ENCODE measurements around the gene DOCK4. TPM values are rescaled to one million over a fixed set of nuclear protein-coding genes. Genes with fewer than 3 reads are reported as not detected.

DOCK4 gene
- total and polyA plus RNA-seq, 2 of the 8 experiments (the other 6 are each of a cell fraction or from before 2014, with no cell fraction given), result 5.1 to 23.6 TPM

DNA sequence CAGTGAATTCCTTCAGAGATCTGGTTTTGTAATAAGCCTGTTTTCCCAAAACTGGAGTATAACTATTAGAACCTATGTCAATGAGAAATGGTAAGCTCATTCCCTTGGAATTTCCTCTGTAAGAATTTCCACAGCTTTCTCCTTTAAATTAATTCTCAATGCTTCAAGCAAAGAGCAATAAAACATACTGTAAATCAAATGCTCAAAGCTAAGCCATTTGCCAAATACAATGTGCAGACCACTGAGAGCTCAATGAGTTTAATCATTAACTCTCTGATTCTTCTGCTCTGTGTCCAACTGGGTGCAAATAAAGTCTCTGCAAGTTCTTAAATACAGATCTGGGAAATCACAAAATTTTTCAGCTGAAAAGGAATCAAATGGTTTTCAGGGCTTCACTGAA is 416.3 kb downstream of the DOCK4 start:
- ChIA-PET POLR2A (ENCODE audit: partially characterized antibody) (no interaction called here), CTCF (ENCODE audit: partially characterized antibody) (interaction anchor here (2.0 kb wide), 1 partner anchor 27 kb away, joined by 11 read pairs; no protein-coding TSS in a partner anchor)
- TF ChIP-seq SIX5 (IDR thresholded peaks at IDR 0.05; ENCODE audit: low read depth, low read length), result no peak
- TF ChIP-seq JUND (IDR thresholded peaks at IDR 0.05; ENCODE audit: low read length), result no peak
- no peak for TF ChIP-seq EZH2 (IDR thresholded peaks at IDR 0.05; ENCODE audit: low read depth, low read length, severe bottlenecking)
- TF ChIP-seq CBX5 (IDR thresholded peaks at IDR 0.05; ENCODE audit: low read depth, low read length), result no peak
- TF ChIP-seq BCL11A (IDR thresholded peaks at IDR 0.05; ENCODE audit: low read depth in 2 of 2, low read length in 2 of 2), result no peak
- TF ChIP-seq TEAD4 (IDR thresholded peaks at IDR 0.05; ENCODE audit: low read depth, low read length), result no peak
- TF ChIP-seq EGR1 (IDR thresholded peaks at IDR 0.05; ENCODE audit: borderline replicate concordance, low read depth, low read length), result no peak
- no peak for TF ChIP-seq HDAC2 (IDR thresholded peaks at IDR 0.05; ENCODE audit: borderline replicate concordance in 1 of 2, low read depth in 2 of 2, low read length in 2 of 2)
- no peak for TF ChIP-seq NRF1 (IDR thresholded peaks at IDR 0.05; ENCODE audit: low read depth, low read length)
- TF ChIP-seq CBX8 (IDR thresholded peaks at IDR 0.05; ENCODE audit: borderline replicate concordance, low read depth, low read length), result no peak
- no peak for TF ChIP-seq RAD21 (IDR thresholded peaks at IDR 0.05 in 1 of 2, conservative IDR thresholded peaks at IDR 0.05 in 1 of 2; ENCODE audit: low read depth in 2 of 2, low read length in 2 of 2)
- TF ChIP-seq SP4 (IDR thresholded peaks at IDR 0.05; ENCODE audit: low read length), result no peak
- no peak for TF ChIP-seq RNF2 (IDR thresholded peaks at IDR 0.05; ENCODE audit: borderline replicate concordance, low read depth, low read length, missing control alignments, poor library complexity, severe bottlenecking)
- no peak for TF ChIP-seq RBBP5 (IDR thresholded peaks at IDR 0.05; ENCODE audit: borderline replicate concordance, low read depth, low read length)

More for the DNA sequence above, 416.3 kb downstream of the DOCK4 start:
- no peak overlapping the region for H3K56ac ChIP-seq (replicated peaks; ENCODE audit: insufficient read length, low read depth, low read length)
- H3K4me2 ChIP-seq (ENCODE audit: insufficient read depth in 1 of 2, low read depth in 2 of 2, low read length in 2 of 2), result no peak overlapping the region
- H2BK12ac ChIP-seq (ENCODE audit: low read depth, low read length), result no peak overlapping the region
- no peak overlapping the region for H3K27ac ChIP-seq (ENCODE audit: low read depth, low read length)
- H2AK5ac ChIP-seq (ENCODE audit: low read depth, low read length), result no peak overlapping the region
- no peak overlapping the region for H2AFZ ChIP-seq (ENCODE audit: low read length)
- no peak overlapping the region for H3K14ac ChIP-seq (ENCODE audit: insufficient read length)
- H3K9me3 ChIP-seq (ENCODE audit: insufficient read depth in 2 of 2, low read depth in 1 of 2, low read length in 1 of 2), result peaks cover 4 to 6% of the 10 kb centered on the region in 2 experiments; a peak in 2 of 4 replicates
- H4K5ac ChIP-seq (ENCODE audit: insufficient read length, low read depth, low read length), result no peak overlapping the region
- H3K79me1 ChIP-seq (ENCODE audit: low read depth, low read length), result no peaks in the 10 kb centered on the region
- H3K23me2 ChIP-seq (ENCODE audit: low read depth, low read length), result no peaks in the 10 kb centered on the region
- no peak overlapping the region for H2BK15ac ChIP-seq (ENCODE audit: low read length)
- no peak overlapping the region for H2BK120ac ChIP-seq (replicated peaks; ENCODE audit: low read depth, low read length)
- DNase-seq (ENCODE audit: low read depth in 1 of 2, low spot score in 2 of 2), result no peak
- H4K20me1 ChIP-seq (replicated peaks in 1 of 2; ENCODE audit: control insufficient read depth in 1 of 2, insufficient read depth in 2 of 2, low read length in 2 of 2), result no peaks in the 10 kb centered on the region
- H3K36me3 ChIP-seq (ENCODE audit: control insufficient read depth in 2 of 4, insufficient read depth in 4 of 4, low read length in 3 of 4), result peaks cover 0 to 9% (median 0%) of the 10 kb centered on the region in 4 experiments; a peak in 2 of 8 replicates
- no peak overlapping the region for H3K9ac ChIP-seq (replicated peaks in 1 of 4; ENCODE audit: extremely low read depth in 1 of 4, low read depth in 3 of 4, low read length in 3 of 4)
- no peak overlapping the region for H3K4ac ChIP-seq (replicated peaks; ENCODE audit: insufficient read length, low read depth, low read length)
- H3K79me2 ChIP-seq (ENCODE audit: control insufficient read depth in 1 of 2, insufficient read depth in 2 of 2, low read length in 2 of 2), result no peaks in the 10 kb centered on the region
- H2BK5ac ChIP-seq (ENCODE audit: low read depth, low read length), result no peak overlapping the region
- H3K27me3 ChIP-seq (replicated peaks in 1 of 4; ENCODE audit: control insufficient read depth in 3 of 4, extremely low read depth in 1 of 4, insufficient read depth in 3 of 4, low read length in 3 of 4), result no peaks in the 10 kb centered on the region
- H2BK20ac ChIP-seq (ENCODE audit: low read length), result no peak overlapping the region
- H3K23ac ChIP-seq (ENCODE audit: insufficient read length), result no peak overlapping the region
- H4K8ac ChIP-seq (ENCODE audit: extremely low read depth, insufficient read depth, low read length), result no peak overlapping the region
- H3K4me3 ChIP-seq (ENCODE audit: extremely low read depth in 1 of 4, insufficient read depth in 2 of 4, low read depth in 3 of 4, low read length in 4 of 4), result no peak overlapping the region
- no peak for FAIRE-seq
- peaks cover 0 to 9% (median 2%) of the 10 kb centered on the region in 4 experiments; a peak in 3 of 7 replicates for H3K4me1 ChIP-seq (replicated peaks in 1 of 4; ENCODE audit: control insufficient read depth in 3 of 4, insufficient read depth in 4 of 4, low read length in 3 of 4)
- no peak overlapping the region for H4K91ac ChIP-seq (replicated peaks; ENCODE audit: insufficient read length, low read length)
- no peak overlapping the region for H3K18ac ChIP-seq (ENCODE audit: extremely low read depth, low read length)

All from H1 (cell line).